AG04449 (cell line): ENCODE data around the gene PXT1.
"Not testable (repeated sequence)": the region's sequence is repeated elsewhere in the genome, so short reads cannot be mapped to it uniquely, and the experiment has no call there.

Source experiments
- CTCF ChIA-PET: fragments of 350-600 bp; formaldehyde crosslinking; extraction: SDS; loops from one replicate; lab custom pipeline; 2021; ENCODE audit warnings: antibody characterized with exemption; lab: Yijun Ruan, JAX
- POLR2A ChIA-PET: fragments of 400-600, 350-600 bp; formaldehyde crosslinking; extraction: SDS; loops from one replicate; lab custom pipeline; 2020; ENCODE audit warnings: antibody characterized with exemption, inconsistent platforms; lab: Yijun Ruan, JAX
- DNase-seq: peaks from one replicate; pipeline ENCODE4 v3.0.0-alpha.2; 2010; ENCODE audit warnings: low read depth, low spot score
- H3K4me3 ChIP-seq: 2 replicates; pipeline ENCODE4 v1.5.1; 2011; ENCODE audit warnings: low read depth, mild to moderate bottlenecking, control low read depth, low read length
- TF ChIP-seq, protein P1 (sequence below): IDR thresholded peaks from one replicate; pipeline ENCODE4 v1.5.1; 2011; ENCODE audit warnings: mild to moderate bottlenecking, moderate library complexity, low read length, control low read depth, inconsistent platforms; ENCODE audit not compliant: insufficient read depth; ENCODE audit errors: missing control alignments

The PXT1 gene

DNA sequence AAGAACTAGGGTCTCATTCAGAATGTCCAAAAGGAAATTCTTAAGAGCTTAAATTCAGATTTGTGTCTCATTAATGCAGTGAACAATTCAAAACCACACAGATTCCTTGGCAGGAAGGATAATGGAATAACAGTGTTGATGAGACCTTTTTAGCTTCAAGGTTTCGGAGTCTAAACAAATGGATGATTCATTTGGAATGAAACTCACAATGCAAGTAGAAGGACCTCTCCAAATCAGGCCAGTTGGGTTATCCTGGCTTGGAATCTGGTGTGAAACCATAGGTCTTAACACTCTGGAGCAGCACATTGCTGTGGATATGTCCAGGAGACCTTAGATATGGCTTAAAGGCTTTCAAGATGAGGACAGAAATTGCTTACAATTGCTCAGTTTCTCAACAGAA lies 45.0 kb upstream of the PXT1 start:
- TF ChIP-seq, protein P1, sequence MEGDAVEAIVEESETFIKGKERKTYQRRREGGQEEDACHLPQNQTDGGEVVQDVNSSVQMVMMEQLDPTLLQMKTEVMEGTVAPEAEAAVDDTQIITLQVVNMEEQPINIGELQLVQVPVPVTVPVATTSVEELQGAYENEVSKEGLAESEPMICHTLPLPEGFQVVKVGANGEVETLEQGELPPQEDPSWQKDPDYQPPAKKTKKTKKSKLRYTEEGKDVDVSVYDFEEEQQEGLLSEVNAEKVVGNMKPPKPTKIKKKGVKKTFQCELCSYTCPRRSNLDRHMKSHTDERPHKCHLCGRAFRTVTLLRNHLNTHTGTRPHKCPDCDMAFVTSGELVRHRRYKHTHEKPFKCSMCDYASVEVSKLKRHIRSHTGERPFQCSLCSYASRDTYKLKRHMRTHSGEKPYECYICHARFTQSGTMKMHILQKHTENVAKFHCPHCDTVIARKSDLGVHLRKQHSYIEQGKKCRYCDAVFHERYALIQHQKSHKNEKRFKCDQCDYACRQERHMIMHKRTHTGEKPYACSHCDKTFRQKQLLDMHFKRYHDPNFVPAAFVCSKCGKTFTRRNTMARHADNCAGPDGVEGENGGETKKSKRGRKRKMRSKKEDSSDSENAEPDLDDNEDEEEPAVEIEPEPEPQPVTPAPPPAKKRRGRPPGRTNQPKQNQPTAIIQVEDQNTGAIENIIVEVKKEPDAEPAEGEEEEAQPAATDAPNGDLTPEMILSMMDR: no peak
- POLR2A ChIA-PET: interaction anchor here (1.1 kb wide), 2 partner anchors 10 to 110 kb away, joined by 3 read pairs; no protein-coding TSS in a partner anchor
- CTCF ChIA-PET: interaction anchor here (1.1 to 1.5 kb wide), 2 partner anchors 9 to 101 kb away, joined by 3 to 4 read pairs; no protein-coding TSS in a partner anchor
- no peak overlapping the region for H3K4me3 ChIP-seq
- no peak for DNase-seq

DNA sequence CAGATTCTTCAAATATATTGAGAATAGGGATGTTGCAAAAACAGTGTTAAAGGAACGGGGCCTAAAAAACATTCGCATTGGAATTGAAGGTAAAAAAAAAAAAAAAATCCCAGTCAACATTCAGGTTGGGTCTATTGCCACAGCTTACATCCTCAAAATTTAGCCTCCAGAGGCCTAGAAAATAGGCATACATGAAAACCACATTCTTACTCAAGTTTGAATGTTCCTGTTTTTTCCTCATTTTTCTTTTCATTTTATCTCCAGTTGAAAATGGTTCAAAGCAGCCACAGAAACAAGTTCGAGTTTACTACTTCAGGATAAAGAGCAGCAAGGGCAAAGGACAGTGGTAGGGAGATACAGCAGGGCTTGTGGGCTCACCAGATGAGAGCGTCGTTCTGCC lies 42.1 kb upstream of the PXT1 start:
- POLR2A ChIA-PET: no interaction called here
- CTCF ChIA-PET: interaction anchor here (1.1 kb wide), 1 partner anchor 61 kb away, joined by 3 read pairs; no protein-coding TSS in a partner anchor
- H3K4me3 ChIP-seq: no peak overlapping the region
- no peak for DNase-seq
- TF ChIP-seq, protein P1: no peak

DNA sequence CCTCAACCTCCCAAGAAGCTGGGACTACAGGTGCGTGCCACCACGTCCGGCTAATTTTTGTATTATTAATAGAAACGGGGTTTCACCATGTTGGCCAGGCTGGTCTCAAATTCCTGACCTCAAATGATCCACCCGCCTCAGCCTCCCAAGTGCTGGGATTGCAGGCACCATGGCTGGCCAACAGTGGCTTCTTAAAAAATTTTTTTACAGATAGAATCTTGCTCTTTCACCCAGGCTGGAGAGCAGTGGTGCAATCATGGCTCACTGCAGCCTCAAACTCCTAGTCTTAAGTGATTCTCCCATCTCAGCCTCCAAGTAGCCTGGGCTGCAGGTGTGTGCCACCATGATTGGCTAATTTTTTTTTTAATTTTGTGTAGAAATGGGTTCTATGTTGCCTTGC lies 40.7 kb upstream of the PXT1 start:
- POLR2A ChIA-PET, DNase-seq, H3K4me3 ChIP-seq, CTCF ChIA-PET: not testable (repeated sequence)

DNA sequence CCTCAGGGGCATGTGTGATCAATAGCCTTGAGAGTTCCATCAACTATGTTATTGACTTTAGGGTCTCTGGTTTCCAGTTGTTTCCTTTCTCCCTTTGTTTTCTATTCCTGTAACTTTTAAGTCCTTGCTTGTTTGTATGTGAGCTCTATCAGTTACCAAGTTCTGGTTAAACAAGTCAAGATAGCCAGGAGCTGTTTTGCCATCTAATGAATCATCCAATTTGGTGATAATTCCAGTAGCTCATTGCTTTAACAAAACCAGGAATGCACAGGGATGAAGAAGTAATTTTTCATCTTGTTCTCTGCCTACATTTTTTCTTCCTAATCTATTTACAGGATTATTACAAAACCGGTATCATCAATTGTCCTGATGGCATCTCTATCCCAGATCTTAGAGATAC lies 36.6 kb upstream of the PXT1 start:
- TF ChIP-seq, protein P1: no peak
- no peak for DNase-seq
- ChIA-PET POLR2A (interaction anchor here (0.9 to 1.2 kb wide), 2 partner anchors 9 to 23 kb away, joined by 3 read pairs; no protein-coding TSS in a partner anchor), CTCF (interaction anchor here (0.8 to 2.0 kb wide), 3 partner anchors 10 to 138 kb away, joined by 3 to 6 read pairs (median 5); no protein-coding TSS in a partner anchor)
- H3K4me3 ChIP-seq: no peak overlapping the region

DNA sequence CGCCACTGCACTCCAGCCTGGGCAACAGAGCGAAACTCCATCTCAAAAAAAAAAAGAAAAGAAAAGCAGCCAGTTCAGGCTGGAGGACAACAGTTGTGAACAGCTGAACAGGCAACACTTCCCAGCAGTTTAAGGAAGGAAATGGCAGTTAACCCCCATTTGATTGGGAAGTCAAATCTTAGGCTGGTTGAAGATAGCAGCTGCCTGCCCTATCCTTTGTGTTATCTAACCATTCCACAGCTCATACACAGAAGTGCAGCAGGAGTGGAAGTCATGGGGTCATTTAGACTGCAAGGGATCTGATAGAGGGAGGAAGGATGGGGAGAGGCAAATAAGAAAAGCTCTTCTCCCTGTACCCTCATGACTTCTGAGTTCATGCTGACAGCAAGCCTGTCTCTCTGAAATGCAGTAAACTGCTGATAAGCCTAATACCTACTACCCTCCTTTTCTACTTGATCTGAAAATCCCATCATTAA lies 35.4 kb upstream of the PXT1 start:
- DNase-seq: no peak
- TF ChIP-seq, protein P1: no peak
- H3K4me3 ChIP-seq: no peak overlapping the region
- ChIA-PET POLR2A (interaction anchor here (1.1 to 1.2 kb wide), 2 partner anchors 8 to 10 kb away, joined by 3 read pairs; no protein-coding TSS in a partner anchor), CTCF (interaction anchor here (0.9 to 2.0 kb wide), 5 partner anchors 8 to 146 kb away, joined by 3 to 6 read pairs (median 4); no protein-coding TSS in a partner anchor)

DNA sequence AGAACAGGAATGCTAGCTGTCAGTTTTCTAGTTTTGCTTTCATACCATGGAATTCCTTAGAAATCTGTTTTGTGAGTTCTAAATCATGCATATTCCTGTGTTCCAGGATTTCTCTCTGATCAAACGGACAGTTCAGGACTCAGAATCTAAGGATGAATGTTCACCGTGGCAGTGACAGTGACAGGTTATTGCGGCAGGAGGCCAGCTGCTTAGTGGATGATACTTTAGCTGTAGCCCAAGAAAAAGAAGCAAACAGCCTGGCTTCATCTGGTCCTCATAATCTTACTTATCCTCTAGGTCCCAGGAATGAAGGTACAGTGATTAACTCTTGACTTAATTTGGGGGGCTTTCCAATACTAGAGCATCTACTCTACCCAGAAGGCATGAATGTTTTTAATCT lies 27.3 kb upstream of the PXT1 start:
- ChIA-PET POLR2A (interaction anchor here (1.2 kb wide), 1 partner anchor 9 kb away, joined by 3 read pairs; no protein-coding TSS in a partner anchor), CTCF (interaction anchor here (1.7 to 2.4 kb wide), 2 partner anchors 9 to 10 kb away, joined by 5 to 11 read pairs; no protein-coding TSS in a partner anchor)
- DNase-seq: no peak
- TF ChIP-seq, protein P1: no peak
- no peak overlapping the region for H3K4me3 ChIP-seq

DNA sequence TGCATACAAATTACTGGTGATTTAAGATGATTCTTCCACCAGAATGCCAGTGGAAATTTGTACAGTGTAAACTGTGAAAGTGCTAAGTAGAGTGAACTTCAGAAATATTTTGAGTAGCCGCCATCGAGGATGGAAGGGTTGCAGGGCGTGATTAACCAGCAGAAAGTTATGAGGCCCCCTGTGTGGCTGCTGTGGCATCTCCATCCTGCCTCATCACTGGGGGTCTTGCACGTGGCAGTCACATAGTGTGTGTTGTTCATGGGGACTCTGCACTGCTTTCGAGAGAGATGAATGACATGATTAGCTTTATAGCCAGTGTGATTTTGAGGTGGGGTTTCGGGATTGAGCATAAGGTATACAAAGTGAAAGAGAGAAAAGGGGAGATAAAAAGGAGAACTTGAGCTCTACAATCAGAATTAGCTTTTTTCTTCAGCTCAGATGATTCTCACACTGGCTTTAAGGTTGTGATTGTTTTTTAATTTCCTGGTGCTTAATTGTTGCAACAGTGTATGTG lies 26.6 kb upstream of the PXT1 start:
- POLR2A ChIA-PET: no interaction called here
- no peak overlapping the region for H3K4me3 ChIP-seq
- no peak for DNase-seq
- CTCF ChIA-PET: interaction anchor here (1.7 to 2.4 kb wide), 2 partner anchors 9 to 10 kb away, joined by 5 to 11 read pairs; no protein-coding TSS in a partner anchor
- TF ChIP-seq, protein P1: no peak
